ENCODE results near the gene CHURC1. TPM values are rescaled to one million over a fixed set of nuclear protein-coding genes. Genes with fewer than 3 reads are reported as not detected.

CHURC1 gene
- total and polyA plus RNA-seq, 2 donors (not counting 1 experiment from before 2014, with no cell fraction given), result 29.7 to 77.1 TPM

DNA sequence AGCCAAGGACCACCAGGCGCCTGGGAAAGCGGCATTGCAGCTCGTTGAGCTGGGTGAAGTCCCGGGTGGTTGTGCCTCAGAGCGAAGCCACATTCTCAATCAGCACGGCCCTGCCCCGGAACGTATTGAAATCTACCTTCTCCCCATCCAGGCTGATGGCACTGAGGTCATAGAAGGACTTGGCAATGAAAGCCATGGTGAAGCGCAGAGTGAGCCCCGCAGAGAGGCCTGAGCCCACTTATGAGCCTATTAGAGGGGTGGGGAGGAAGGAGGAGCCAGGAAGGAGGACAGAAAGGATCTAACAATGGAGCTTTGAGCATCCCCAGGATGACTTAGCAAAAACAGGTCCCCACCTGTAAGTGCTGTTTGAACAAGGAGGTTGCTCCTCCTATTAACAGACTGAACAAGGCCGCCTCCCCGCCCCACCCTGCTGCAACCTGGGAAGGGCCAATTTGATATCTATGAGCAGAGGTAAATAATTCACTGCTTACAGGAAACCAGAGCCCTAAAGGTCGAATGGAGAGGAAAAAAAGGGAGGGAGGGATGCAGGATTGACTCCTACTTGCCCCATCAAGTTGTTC lies 28.4 kb downstream of the CHURC1 start, which contains the start of gene GPX2:
Gene GPX2, minus strand, starts transcription at position 215 of the 581 bp plus-strand sequence. Its CDS starts 19 bp downstream, at position 196.
- 97% methylated on average over 4 of the region's 13 CpGs for WGBS (ENCODE audit: insufficient coverage)
- H3K27ac ChIP-seq (ENCODE audit: low read length in 2 of 2), result peak within 1 kb of the TSS in 1 of 2 donors; percentile 44
- peaks cover 0 to 9% of the 10 kb centered on the region in 2 experiments for H3K36me3 ChIP-seq (replicated peaks in 1 of 2; ENCODE audit: control extremely low read depth in 1 of 2, control insufficient read depth in 1 of 2, extremely low read depth in 1 of 2, insufficient read depth in 2 of 2, low read length in 1 of 2)
- ChIA-PET CTCF (no interaction called here), POLR2A (no interaction called here)
- peaks cover 10 to 13% of the 10 kb centered on the region in 2 donors for H3K4me1 ChIP-seq (ENCODE audit: control insufficient read depth in 2 of 2, insufficient read depth in 2 of 2, low read length in 2 of 2)
- H3K9ac ChIP-seq (ENCODE audit: low read length), result no peak within 1 kb of the TSS
- no peaks in the 10 kb centered on the region for H4K20me1 ChIP-seq (ENCODE audit: control insufficient read depth, insufficient read depth, low read length, poor library complexity, severe bottlenecking)
- intact Hi-C loops (cut with micrococcal nuclease), result no loop called here
- H3K9me3 ChIP-seq (ENCODE audit: control extremely low read depth in 1 of 3, control insufficient read depth in 2 of 3, insufficient read depth in 1 of 3, low read length in 2 of 3), result no peaks in the 10 kb centered on the region
- no peaks in the 10 kb centered on the region for H3K27me3 Mint-ChIP-seq
- no peak within 1 kb of the TSS for H3K4me3 ChIP-seq (ENCODE audit: control extremely low read depth in 1 of 5, extremely low read depth in 1 of 5, insufficient read depth in 1 of 5, low read depth in 2 of 5, low read length in 4 of 5)
- no peak within 1 kb of the TSS for H3K4me3 Mint-ChIP-seq
- no peaks in the 10 kb centered on the region for H3K79me2 ChIP-seq (ENCODE audit: control insufficient read depth, insufficient read depth, low read length)
- H3K27ac Mint-ChIP-seq, result peak within 1 kb of the TSS; percentile 73
- peaks cover 25% of the 10 kb centered on the region for H3K4me1 Mint-ChIP-seq
- peak within 1 kb of the TSS; percentile 19 for H3K4me2 ChIP-seq (replicated peaks; ENCODE audit: low read depth, low read length, poor library complexity, severe bottlenecking)
- no peak for DNase-seq
- no peaks in the 10 kb centered on the region for H3K27me3 ChIP-seq (replicated peaks in 1 of 4; ENCODE audit: control extremely low read depth in 1 of 4, control insufficient read depth in 3 of 4, insufficient read depth in 4 of 4, low read length in 3 of 4)
- H2AFZ ChIP-seq (ENCODE audit: insufficient read depth, low read depth, low read length, poor library complexity, severe bottlenecking), result no peak within 1 kb of the TSS
- TF ChIP-seq EZH2 (IDR thresholded peaks at IDR 0.05; ENCODE audit: borderline replicate concordance, insufficient read depth, low read depth, low read length, poor library complexity, severe bottlenecking), result no peak
- TF ChIP-seq, protein P1, sequence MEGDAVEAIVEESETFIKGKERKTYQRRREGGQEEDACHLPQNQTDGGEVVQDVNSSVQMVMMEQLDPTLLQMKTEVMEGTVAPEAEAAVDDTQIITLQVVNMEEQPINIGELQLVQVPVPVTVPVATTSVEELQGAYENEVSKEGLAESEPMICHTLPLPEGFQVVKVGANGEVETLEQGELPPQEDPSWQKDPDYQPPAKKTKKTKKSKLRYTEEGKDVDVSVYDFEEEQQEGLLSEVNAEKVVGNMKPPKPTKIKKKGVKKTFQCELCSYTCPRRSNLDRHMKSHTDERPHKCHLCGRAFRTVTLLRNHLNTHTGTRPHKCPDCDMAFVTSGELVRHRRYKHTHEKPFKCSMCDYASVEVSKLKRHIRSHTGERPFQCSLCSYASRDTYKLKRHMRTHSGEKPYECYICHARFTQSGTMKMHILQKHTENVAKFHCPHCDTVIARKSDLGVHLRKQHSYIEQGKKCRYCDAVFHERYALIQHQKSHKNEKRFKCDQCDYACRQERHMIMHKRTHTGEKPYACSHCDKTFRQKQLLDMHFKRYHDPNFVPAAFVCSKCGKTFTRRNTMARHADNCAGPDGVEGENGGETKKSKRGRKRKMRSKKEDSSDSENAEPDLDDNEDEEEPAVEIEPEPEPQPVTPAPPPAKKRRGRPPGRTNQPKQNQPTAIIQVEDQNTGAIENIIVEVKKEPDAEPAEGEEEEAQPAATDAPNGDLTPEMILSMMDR (IDR thresholded peaks at IDR 0.05), result no peak
- no peak for ATAC-seq (ENCODE audit: low read depth)
- H3K9me3 Mint-ChIP-seq (ENCODE audit: insufficient read depth), result no peaks in the 10 kb centered on the region

DNA sequence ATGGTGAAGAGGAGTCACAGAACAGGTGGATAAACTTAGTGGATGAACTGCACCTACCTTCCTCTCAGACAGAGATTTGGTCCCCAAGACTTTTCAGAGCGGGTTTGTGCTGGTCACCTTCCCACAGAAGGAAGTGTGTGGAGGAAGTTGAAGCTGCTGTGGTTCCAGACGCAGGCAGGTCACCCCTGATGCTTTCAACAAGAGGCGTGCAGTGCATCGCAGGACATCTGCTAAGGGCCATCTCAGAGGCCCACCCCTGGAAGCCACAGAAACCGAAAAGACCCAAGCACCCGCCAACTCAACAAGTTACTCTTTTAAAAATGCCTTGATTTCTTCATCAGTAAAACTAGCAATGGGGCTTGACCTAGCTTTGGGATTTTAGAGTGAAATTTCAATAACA lies 29.3 kb downstream of the CHURC1 start:
- no peak overlapping the region for H3K9ac ChIP-seq (ENCODE audit: low read length)
- H3K4me1 Mint-ChIP-seq, result peaks cover 24% of the 10 kb centered on the region
- DNase-seq (no peak), ATAC-seq (ENCODE audit: low read depth) (no peak)
- ChIA-PET POLR2A (no interaction called here), CTCF (no interaction called here)
- peak overlapping the region in 1 of 2 donors; percentile 44 for H3K27ac ChIP-seq (ENCODE audit: low read length in 2 of 2)
- H2AFZ ChIP-seq (ENCODE audit: insufficient read depth, low read depth, low read length, poor library complexity, severe bottlenecking), result no peak overlapping the region
- H3K79me2 ChIP-seq (ENCODE audit: control insufficient read depth, insufficient read depth, low read length), result no peaks in the 10 kb centered on the region
- no peaks in the 10 kb centered on the region for H3K9me3 ChIP-seq (ENCODE audit: control extremely low read depth in 1 of 3, control insufficient read depth in 2 of 3, insufficient read depth in 1 of 3, low read length in 2 of 3)
- intact Hi-C loops (cut with micrococcal nuclease), result no loop called here
- no peaks in the 10 kb centered on the region for H3K9me3 Mint-ChIP-seq (ENCODE audit: insufficient read depth)
- H3K4me3 Mint-ChIP-seq, result no peak overlapping the region
- H3K36me3 ChIP-seq (replicated peaks in 1 of 2; ENCODE audit: control extremely low read depth in 1 of 2, control insufficient read depth in 1 of 2, extremely low read depth in 1 of 2, insufficient read depth in 2 of 2, low read length in 1 of 2), result peaks cover 0 to 9% of the 10 kb centered on the region in 2 experiments
- peak overlapping the region; percentile 73 for H3K27ac Mint-ChIP-seq
- peak overlapping the region; percentile 19 for H3K4me2 ChIP-seq (replicated peaks; ENCODE audit: low read depth, low read length, poor library complexity, severe bottlenecking)
- H3K27me3 ChIP-seq (replicated peaks in 1 of 4; ENCODE audit: control extremely low read depth in 1 of 4, control insufficient read depth in 3 of 4, insufficient read depth in 4 of 4, low read length in 3 of 4), result no peaks in the 10 kb centered on the region
- H4K20me1 ChIP-seq (ENCODE audit: control insufficient read depth, insufficient read depth, low read length, poor library complexity, severe bottlenecking), result no peaks in the 10 kb centered on the region
- H3K27me3 Mint-ChIP-seq, result no peaks in the 10 kb centered on the region
- 6% methylated on average over 3 of the region's 6 CpGs for WGBS (ENCODE audit: insufficient coverage)
- H3K4me3 ChIP-seq (ENCODE audit: control extremely low read depth in 1 of 5, extremely low read depth in 1 of 5, insufficient read depth in 1 of 5, low read depth in 2 of 5, low read length in 4 of 5), result no peak overlapping the region
- peaks cover 10 to 13% of the 10 kb centered on the region in 2 donors for H3K4me1 ChIP-seq (ENCODE audit: control insufficient read depth in 2 of 2, insufficient read depth in 2 of 2, low read length in 2 of 2)
- TF ChIP-seq EZH2 (IDR thresholded peaks at IDR 0.05; ENCODE audit: borderline replicate concordance, insufficient read depth, low read depth, low read length, poor library complexity, severe bottlenecking), result no peak
- TF ChIP-seq, protein P1 (IDR thresholded peaks at IDR 0.05), result no peak

All from B cell (primary cell).